Mucosa of descending colon (tissue), 3 donors: ENCODE data around the gene YTHDF1. TPM values are rescaled to one million over a fixed set of nuclear protein-coding genes. Genes with fewer than 3 reads are reported as not detected.
"Not testable (repeated sequence)": the region's sequence is repeated elsewhere in the genome, so short reads cannot be mapped to it uniquely, and the experiment has no call there.

Experiments
- ATAC-seq: fragments of 200-7000 bp; cut with Tn5 transposase; one replicate; pipeline ENCODE4 v1.9.1; 2020; ENCODE audit warnings: mild to moderate bottlenecking, moderate library complexity
- DNase-seq, 3 donors: peaks; one replicate each; pipeline ENCODE4 v3.0.0-alpha.2; 2020
- H3K36me3 ChIP-seq: fragments of 200-600 bp; one replicate; pipeline ENCODE4 v1.8.0; 2021; ENCODE audit warnings: low read depth, mild to moderate bottlenecking
- H3K4me1 ChIP-seq: fragments of 200-600 bp; one replicate; pipeline ENCODE4 v1.8.0; 2021; ENCODE audit warnings: low read depth, mild to moderate bottlenecking
- H3K4me3 ChIP-seq: fragments of 200-600 bp; one replicate; pipeline ENCODE4 v1.8.0; 2021; ENCODE audit warnings: mild to moderate bottlenecking
- H3K9me3 ChIP-seq: fragments of 200-600 bp; one replicate; pipeline ENCODE4 v1.8.0; 2021; ENCODE audit warnings: mild to moderate bottlenecking
- CTCF ChIP-seq: fragments of 200-600 bp; IDR thresholded peaks from one replicate; pipeline ENCODE4 v1.8.0; 2022; ENCODE audit warnings: antibody characterized with exemption, mild to moderate bottlenecking
- intact Hi-C, 2 donors: fragments of 100-400 bp; cut with DNase I in 1 of 2; cut with micrococcal nuclease in 1 of 2; formaldehyde crosslinking; loops; one replicate each; pipeline versions ENCODE4 v1.11.0 to v1.11.1; 2022; cut with DNase I, micrococcal nuclease
- total RNA-seq, 3 donors: library from RNA; stranded (reverse); fragmentation: NEBNext Ultra II Directional in 2 of 3; extraction: Animal tissue kit (Norgen Biotek cat#: 25700) in 2 of 3; gene quantifications; one replicate each; pipeline versions ENCODE4 v1.2.1 to v1.2.4, GENCODE V29; 2021 to 2023
- donor health status: DM: no; HTN: no; CAD: no; lungs with moderate emphysema.
- donor health status: DM: no; HTN: no; CAD: no.
- donor health status: DM: no; HTN: yes; CAD: no.

Gene YTHDF1
- total RNA-seq, 3 donors from 2014 or later: 32.0 to 37.2 (median 34.2) TPM

GRCh38 chr20:63160641-63161175 lies 55.2 kb downstream of the YTHDF1 start:
- TF ChIP-seq CTCF: no peak
- peak in 2 of 3 donors; percentile 11 to 16 for DNase-seq
- intact Hi-C loops: no loop called here

GRCh38 chr20:63159826-63160640 lies 55.9 kb downstream of the YTHDF1 start:
- Histone ChIP-seq H3K9me3 (no peaks in the 10 kb centered on the region), H3K4me1 (no peaks in the 10 kb centered on the region), H3K4me3 (no peak overlapping the region), H3K36me3 (no peaks in the 10 kb centered on the region)
- intact Hi-C loops: no loop called here
- ATAC-seq: no peak
- DNase-seq: peak in 2 of 3 donors; percentile 17 to 21
- TF ChIP-seq CTCF: no peak

More at GRCh38 chr20:63160641-63161175, 55.2 kb downstream of the YTHDF1 start:
- no peak for ATAC-seq
- Histone ChIP-seq H3K36me3 (no peaks in the 10 kb centered on the region), H3K4me3 (no peak overlapping the region), H3K4me1 (no peaks in the 10 kb centered on the region), H3K9me3 (no peaks in the 10 kb centered on the region)

GRCh38 chr20:63159251-63159650 lies 56.7 kb downstream of the YTHDF1 start:
- H3K4me3 ChIP-seq, ATAC-seq, intact Hi-C loops, H3K4me1 ChIP-seq, H3K36me3 ChIP-seq, H3K9me3 ChIP-seq: not testable (repeated sequence)
- peak in 2 of 3 donors; percentile 2 to 3 for DNase-seq

GRCh38 chr20:63158845-63159244 lies 57.1 kb downstream of the YTHDF1 start:
- no peak for TF ChIP-seq CTCF
- intact Hi-C loops: no loop called here
- H3K4me3 ChIP-seq: no peak overlapping the region

GRCh38 chr20:63158352-63158751 lies 57.6 kb downstream of the YTHDF1 start:
- ATAC-seq: no peak

More at GRCh38 chr20:63158845-63159244, 57.1 kb downstream of the YTHDF1 start:
- Histone ChIP-seq H3K4me1 (no peaks in the 10 kb centered on the region), H3K9me3 (no peaks in the 10 kb centered on the region), H3K36me3 (no peaks in the 10 kb centered on the region)
- ATAC-seq (no peak), DNase-seq (peak in 1 of 3 donors; percentile 8)

GRCh38 chr20:63157431-63157830 lies 58.5 kb downstream of the YTHDF1 start:
- H3K9me3 ChIP-seq, H3K4me1 ChIP-seq, intact Hi-C loops, H3K4me3 ChIP-seq, H3K36me3 ChIP-seq, ATAC-seq: not testable (repeated sequence)
- DNase-seq: peak in 2 of 3 donors; percentile 8 to 11

More at GRCh38 chr20:63158352-63158751, 57.6 kb downstream of the YTHDF1 start:
- Histone ChIP-seq H3K9me3 (no peaks in the 10 kb centered on the region), H3K4me3 (no peak overlapping the region), H3K36me3 (no peaks in the 10 kb centered on the region), H3K4me1 (no peaks in the 10 kb centered on the region)
- no peak for TF ChIP-seq CTCF
- peak in 1 of 3 donors; percentile 3 for DNase-seq
- intact Hi-C loops: no loop called here
